22Rv1 (cell line): ENCODE measurements around the gene ZNF800.

Experiments
- H3K27ac ChIP-seq: fragments of 450-650 bp; 2 replicates; pipeline ENCODE4 v1.5.1; 2017
- ZFX ChIP-seq: fragments of 450-650 bp; IDR thresholded peaks from 2 replicates; pipeline ENCODE4 v1.6.1; 2017; ENCODE audit warnings: antibody characterized with exemption, borderline replicate concordance
- TF ChIP-seq, protein P1 (sequence below): fragments of 450-650 bp; IDR thresholded peaks from 2 replicates; pipeline ENCODE4 v1.5.1; 2017; ENCODE audit warnings: mild to moderate bottlenecking

ZNF800 gene

DNA sequence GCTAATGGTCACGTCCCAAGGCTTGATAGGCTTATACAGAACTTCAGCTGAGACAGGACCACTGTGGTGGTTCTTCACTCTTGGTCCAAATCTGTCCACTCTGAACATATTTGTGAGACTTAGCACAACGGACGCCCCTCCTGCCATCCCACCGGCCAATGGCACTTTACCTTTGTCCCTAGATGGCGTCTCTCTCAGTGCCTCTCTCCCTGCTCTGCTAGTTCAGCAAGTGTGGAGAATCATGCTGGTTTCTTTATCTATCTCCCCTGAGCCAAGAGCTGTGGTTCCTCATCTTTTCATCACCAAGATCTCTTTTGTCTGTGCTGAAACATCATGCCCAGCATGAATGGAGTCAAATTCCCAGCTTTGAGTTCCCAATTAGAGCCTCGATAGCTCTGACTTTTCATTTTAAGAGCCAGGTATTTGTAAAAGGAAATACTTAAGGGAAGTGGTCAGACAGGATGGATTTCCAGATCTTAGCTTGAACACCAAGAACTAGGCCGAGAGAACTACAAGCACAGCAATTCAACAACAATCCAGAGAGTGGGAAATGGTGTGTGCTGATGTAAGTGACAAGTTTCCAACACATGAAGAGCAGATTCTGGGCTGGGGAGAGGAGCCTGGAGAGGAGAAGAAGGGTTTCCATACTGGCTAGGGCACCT lies 69.5 kb downstream of the ZNF800 start:
- no peak overlapping the region for H3K27ac ChIP-seq
- TF ChIP-seq ZFX, result no peak
- TF ChIP-seq, protein P1, sequence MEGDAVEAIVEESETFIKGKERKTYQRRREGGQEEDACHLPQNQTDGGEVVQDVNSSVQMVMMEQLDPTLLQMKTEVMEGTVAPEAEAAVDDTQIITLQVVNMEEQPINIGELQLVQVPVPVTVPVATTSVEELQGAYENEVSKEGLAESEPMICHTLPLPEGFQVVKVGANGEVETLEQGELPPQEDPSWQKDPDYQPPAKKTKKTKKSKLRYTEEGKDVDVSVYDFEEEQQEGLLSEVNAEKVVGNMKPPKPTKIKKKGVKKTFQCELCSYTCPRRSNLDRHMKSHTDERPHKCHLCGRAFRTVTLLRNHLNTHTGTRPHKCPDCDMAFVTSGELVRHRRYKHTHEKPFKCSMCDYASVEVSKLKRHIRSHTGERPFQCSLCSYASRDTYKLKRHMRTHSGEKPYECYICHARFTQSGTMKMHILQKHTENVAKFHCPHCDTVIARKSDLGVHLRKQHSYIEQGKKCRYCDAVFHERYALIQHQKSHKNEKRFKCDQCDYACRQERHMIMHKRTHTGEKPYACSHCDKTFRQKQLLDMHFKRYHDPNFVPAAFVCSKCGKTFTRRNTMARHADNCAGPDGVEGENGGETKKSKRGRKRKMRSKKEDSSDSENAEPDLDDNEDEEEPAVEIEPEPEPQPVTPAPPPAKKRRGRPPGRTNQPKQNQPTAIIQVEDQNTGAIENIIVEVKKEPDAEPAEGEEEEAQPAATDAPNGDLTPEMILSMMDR, result no peak

DNA sequence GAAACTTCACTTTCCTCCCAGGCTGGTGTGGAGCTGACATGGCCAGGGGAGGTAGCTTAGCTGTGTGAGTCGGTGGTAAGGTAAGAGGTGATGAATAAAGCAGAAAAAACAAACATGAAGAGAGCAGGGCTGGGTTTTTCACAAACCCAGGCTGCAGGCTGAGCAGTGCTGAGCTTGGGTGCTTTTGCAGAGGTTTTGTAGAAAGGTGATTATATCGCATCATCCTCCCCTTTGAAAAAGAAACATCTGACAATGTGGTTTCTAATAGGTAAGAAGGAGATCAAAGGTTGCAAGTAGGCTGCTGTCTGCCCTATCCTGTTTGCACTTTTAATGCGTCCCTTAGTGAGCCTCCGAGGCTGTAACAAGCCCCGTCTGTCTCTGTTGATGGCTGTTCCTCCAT lies 70.2 kb downstream of the ZNF800 start:
- TF ChIP-seq, protein P1, result no peak
- TF ChIP-seq ZFX, result no peak
- H3K27ac ChIP-seq, result no peak overlapping the region

DNA sequence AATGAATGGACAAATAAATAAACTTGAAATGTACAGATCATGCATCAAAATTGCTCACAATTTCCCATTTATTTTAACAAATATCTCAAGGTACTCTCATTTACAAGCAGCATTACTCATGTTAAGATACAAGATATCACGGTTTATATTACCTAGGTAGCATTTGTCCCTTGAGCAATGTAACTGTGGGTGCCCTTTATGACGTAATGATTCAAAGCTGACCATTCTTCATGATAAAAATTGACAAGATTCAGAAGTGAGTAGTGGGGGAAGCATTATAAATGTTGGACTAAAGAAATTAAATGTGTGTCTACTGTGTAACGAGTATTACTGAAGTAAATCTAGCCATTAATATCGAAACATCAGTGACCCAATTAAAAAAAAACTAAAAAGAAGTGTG lies 71.5 kb downstream of the ZNF800 start:
- no peak for TF ChIP-seq ZFX
- H3K27ac ChIP-seq, result no peak overlapping the region
